HEK293 (cell line): Measurements from ENCODE around the gene KRT36.

Experiments used
- ZNF624 ChIP-seq: fragments of 450-650 bp; formaldehyde crosslinking; IDR thresholded peaks from 2 replicates; pipeline ENCODE4 v1.5.1; 2017; ENCODE audit warnings: missing biosample characterization, missing genetic modification characterization
- TF ChIP-seq, protein P1 (sequence below): fragments of 450-650 bp; formaldehyde crosslinking; IDR thresholded peaks from 2 replicates; pipeline ENCODE4 v1.5.1; 2016; ENCODE audit warnings: missing biosample characterization, missing genetic modification characterization

DNA sequence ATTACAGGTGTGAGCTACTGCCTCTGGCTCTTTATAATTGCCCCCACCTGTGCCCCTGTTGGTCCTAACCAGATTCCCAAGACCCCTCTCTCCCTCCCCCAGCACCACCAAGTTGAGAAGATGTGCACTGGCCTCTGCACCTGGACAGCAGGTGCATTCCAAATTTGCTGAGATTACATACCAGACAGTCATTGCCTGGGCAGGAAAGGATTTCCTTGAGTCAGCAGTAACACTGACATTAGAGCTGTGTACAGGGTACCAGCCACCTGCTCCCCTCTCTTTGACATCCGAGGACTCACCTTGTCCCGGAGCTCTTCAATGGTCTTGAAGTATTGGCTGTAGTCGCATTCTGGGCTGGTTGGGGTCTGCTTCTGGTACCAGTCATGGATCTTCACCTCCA, 28.3 kb upstream of the KRT36 start:
- no peak for TF ChIP-seq ZNF624 (tag by site-specific recombination)
- TF ChIP-seq, protein P1, sequence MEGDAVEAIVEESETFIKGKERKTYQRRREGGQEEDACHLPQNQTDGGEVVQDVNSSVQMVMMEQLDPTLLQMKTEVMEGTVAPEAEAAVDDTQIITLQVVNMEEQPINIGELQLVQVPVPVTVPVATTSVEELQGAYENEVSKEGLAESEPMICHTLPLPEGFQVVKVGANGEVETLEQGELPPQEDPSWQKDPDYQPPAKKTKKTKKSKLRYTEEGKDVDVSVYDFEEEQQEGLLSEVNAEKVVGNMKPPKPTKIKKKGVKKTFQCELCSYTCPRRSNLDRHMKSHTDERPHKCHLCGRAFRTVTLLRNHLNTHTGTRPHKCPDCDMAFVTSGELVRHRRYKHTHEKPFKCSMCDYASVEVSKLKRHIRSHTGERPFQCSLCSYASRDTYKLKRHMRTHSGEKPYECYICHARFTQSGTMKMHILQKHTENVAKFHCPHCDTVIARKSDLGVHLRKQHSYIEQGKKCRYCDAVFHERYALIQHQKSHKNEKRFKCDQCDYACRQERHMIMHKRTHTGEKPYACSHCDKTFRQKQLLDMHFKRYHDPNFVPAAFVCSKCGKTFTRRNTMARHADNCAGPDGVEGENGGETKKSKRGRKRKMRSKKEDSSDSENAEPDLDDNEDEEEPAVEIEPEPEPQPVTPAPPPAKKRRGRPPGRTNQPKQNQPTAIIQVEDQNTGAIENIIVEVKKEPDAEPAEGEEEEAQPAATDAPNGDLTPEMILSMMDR: no peak
